Kidney epithelial cell (primary cell): ENCODE measurements around the gene NCAPG. TPM values are rescaled to one million over a fixed set of nuclear protein-coding genes. Genes with fewer than 3 reads are reported as not detected.
"Not testable (repeated sequence)": the region's sequence is repeated elsewhere in the genome, so short reads cannot be mapped to it uniquely, and the experiment has no call there.

ENCODE experiments used
- DNase-seq: peaks from one replicate; pipeline ENCODE4 v3.0.0-alpha.2; 2010; ENCODE audit warnings: low read depth
- H3K27me3 ChIP-seq: 2 replicates; pipeline ENCODE4 v1.6.0; 2011; ENCODE audit warnings: low read length; ENCODE audit not compliant: control insufficient read depth, insufficient read depth
- H3K36me3 ChIP-seq: 2 replicates; pipeline ENCODE4 v1.5.1; 2011; ENCODE audit warnings: low read length; ENCODE audit not compliant: control insufficient read depth, insufficient read depth
- H3K4me3 ChIP-seq: 2 replicates; pipeline ENCODE4 v1.5.1; 2011; ENCODE audit warnings: low read depth, mild to moderate bottlenecking, control low read depth, low read length
- total RNA-seq: library from RNA; depleted of rRNA; stranded (reverse); fragments of >200 nt; gene quantifications from 2 replicates; pipeline ENCODE4 v1.2.3, GENCODE V29; 2015
- TF ChIP-seq, protein P1 (sequence below): IDR thresholded peaks from 2 replicates; pipeline ENCODE4 v1.5.1; 2011; ENCODE audit warnings: mild to moderate bottlenecking, moderate library complexity, low read length, control low read depth, inconsistent platforms; ENCODE audit not compliant: insufficient read depth, poor library complexity, severe bottlenecking

The NCAPG gene
- total RNA-seq, 1 donor from 2014 or later = 6.2 TPM

DNA sequence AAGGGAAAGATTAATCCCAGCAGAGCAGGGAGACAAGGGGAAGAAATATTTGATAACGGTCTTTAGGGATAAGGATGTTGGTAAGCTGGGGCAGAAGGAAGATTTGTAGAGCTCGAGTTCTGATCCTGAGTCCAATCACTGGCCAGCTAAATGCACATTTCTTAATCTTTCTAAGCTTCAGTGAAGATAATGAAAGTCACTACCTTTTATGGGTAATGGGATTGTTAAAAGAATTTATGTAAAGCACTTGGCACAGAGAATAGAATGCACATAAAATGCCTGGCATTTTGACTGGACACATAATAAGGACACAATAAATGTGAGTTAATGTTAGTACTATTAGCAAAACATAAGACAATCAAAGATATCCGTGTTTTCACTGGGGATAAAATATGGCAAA is 43.3 kb downstream of the NCAPG start:
- TF ChIP-seq, protein P1, sequence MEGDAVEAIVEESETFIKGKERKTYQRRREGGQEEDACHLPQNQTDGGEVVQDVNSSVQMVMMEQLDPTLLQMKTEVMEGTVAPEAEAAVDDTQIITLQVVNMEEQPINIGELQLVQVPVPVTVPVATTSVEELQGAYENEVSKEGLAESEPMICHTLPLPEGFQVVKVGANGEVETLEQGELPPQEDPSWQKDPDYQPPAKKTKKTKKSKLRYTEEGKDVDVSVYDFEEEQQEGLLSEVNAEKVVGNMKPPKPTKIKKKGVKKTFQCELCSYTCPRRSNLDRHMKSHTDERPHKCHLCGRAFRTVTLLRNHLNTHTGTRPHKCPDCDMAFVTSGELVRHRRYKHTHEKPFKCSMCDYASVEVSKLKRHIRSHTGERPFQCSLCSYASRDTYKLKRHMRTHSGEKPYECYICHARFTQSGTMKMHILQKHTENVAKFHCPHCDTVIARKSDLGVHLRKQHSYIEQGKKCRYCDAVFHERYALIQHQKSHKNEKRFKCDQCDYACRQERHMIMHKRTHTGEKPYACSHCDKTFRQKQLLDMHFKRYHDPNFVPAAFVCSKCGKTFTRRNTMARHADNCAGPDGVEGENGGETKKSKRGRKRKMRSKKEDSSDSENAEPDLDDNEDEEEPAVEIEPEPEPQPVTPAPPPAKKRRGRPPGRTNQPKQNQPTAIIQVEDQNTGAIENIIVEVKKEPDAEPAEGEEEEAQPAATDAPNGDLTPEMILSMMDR = no peak
- DNase-seq = no peak
- Histone ChIP-seq H3K4me3 (no peak overlapping the region), H3K27me3 (no peaks in the 10 kb centered on the region), H3K36me3 (no peaks in the 10 kb centered on the region)

DNA sequence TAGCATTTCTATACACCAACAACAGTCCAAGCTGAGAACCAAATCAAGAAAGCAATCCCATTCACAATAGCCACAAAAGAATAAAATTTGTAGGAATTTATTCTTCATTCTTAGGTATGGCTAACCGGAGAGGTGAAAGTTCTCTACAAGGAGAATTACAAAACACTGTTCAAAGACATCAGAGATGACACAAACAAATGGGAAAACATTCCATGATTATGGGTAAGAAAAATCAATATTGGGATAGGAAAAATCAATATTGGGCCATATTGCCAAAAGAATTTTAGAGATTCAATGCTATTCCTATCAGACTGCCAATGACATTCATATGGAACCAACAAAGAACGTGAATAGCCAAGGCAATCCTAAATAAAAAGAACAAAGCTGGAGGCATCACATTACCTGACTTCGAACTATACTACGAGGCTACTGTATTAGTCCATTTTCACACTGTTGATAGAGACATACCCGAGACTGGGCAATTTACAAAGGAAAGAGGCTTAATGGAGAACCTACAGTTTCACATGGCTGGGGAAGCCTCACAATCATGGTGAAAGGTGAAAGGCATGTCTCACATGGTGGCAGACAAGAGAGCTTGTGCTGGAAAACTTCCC is 49.1 kb downstream of the NCAPG start:
- Histone ChIP-seq H3K4me3 (no peak overlapping the region), H3K27me3 (no peaks in the 10 kb centered on the region), H3K36me3 (no peaks in the 10 kb centered on the region)
- TF ChIP-seq, protein P1 = no peak
- no peak for DNase-seq

DNA sequence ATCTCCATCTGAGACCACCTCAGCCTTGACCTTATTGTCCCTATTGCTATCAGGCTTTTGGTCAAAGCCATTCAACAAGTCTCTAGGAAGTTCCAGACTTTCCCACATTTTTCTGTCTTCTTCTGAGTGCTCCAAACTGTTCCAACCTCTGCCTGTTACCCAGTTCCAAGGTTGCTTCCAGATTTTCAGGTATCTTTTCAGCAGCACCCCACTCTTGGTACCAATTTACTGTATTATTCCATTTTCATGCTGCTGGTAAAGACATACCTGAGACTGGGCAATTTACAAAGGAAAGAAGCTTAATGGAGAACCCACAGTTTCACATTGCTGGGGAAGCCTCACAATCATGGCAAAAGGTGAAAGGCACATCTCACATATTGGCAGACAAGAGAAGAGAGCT is 51.1 kb downstream of the NCAPG start:
- not testable (repeated sequence) for H3K36me3 ChIP-seq, H3K4me3 ChIP-seq, DNase-seq, H3K27me3 ChIP-seq

DNA sequence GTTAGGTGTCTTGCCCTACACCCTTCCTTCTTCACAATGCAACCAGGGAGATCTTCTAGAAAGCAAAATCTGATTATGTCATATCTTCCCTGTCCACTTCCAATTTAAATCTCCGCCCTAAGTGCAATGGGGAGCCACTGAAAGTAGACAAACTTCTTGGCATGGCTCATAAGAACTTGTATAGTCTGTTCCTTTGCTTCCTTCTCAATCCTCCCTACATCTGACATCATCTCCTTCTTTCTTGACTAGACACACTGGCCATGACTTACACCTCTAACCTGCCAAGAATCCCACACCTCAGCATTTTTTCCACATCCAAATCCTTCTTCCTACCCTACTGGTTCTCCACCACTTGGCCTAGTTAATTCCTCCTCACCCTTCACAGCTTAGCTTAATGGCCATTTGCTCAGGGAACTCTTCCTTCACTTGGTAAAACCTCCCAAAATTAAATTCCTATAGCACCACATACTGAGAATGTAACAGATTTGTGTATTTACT is 55.1 kb downstream of the NCAPG start:
- no peak for DNase-seq
- Histone ChIP-seq H3K36me3 (no peaks in the 10 kb centered on the region), H3K27me3 (no peaks in the 10 kb centered on the region), H3K4me3 (no peak overlapping the region)
- TF ChIP-seq, protein P1 = no peak

DNA sequence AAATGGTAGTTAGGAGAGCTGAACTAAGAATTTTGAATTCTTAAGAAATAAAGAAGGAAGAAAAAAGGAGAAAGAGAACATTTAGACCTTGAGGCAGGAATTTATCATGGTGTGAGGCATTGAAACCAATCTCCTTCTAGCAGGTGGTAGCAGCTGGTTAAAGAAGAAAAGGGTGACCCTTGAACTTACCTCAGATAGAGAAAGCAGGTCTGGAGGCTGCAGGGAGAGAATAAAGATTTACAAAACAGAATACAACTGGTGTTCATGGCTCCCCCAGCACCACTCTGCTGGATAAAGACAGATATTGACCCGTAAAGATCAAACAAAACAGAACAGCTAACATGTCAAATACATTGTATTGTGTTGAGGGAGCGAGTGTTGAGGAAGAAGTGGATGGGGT is 56.0 kb downstream of the NCAPG start:
- H3K27me3 ChIP-seq = no peaks in the 10 kb centered on the region
- no peaks in the 10 kb centered on the region for H3K36me3 ChIP-seq
- no peak overlapping the region for H3K4me3 ChIP-seq
- DNase-seq = no peak
- TF ChIP-seq, protein P1 = no peak

DNA sequence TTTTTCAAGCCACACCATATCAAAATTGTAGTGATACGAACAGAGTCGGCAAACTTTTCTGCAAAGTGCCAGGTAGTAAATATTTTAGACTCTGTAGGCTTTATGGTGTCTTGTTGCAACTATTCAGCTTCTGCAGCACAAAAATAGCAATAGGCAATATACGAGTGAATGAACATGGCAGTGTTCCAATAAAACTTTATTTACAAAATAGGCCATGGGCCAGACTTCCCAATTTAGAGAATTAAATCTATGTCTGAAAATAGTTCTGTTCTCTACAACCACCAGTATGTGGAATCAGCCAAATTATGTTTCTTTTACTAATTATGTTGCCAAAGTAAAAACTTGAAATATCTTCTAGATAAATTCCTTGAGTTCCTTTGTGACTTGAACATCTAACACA is 56.5 kb downstream of the NCAPG start:
- no peaks in the 10 kb centered on the region for H3K36me3 ChIP-seq
- no peak for DNase-seq
- no peaks in the 10 kb centered on the region for H3K27me3 ChIP-seq
- TF ChIP-seq, protein P1 = no peak
- H3K4me3 ChIP-seq = no peak overlapping the region
